NCI-H345 treated with DMSO at 0.1 percent for 48 hours (cell line): ENCODE measurements around the gene CERS6.

Experiments
- DNase-seq: peaks from one replicate; lab custom pipeline; 2025; ENCODE audit not compliant: unreplicated experiment; lab: John Stamatoyannopoulos, UW

Gene CERS6

GRCh38 chr2:168692132-168692744, 236.2 kb downstream of the CERS6 start:
- DNase-seq: no peak

GRCh38 chr2:168694173-168694572, 238.1 kb downstream of the CERS6 start:
- DNase-seq: no peak

GRCh38 chr2:168694866-168695265, 238.8 kb downstream of the CERS6 start:
- no peak for DNase-seq

- no peak for DNase-seq
These were observed 241.6 kb downstream of the CERS6 start for GRCh38 chr2:168697668-168698121.

GRCh38 chr2:168698969-168699368, 242.9 kb downstream of the CERS6 start:
- no peak for DNase-seq

- DNase-seq: no peak
These were observed 243.9 kb downstream of the CERS6 start for GRCh38 chr2:168699844-168700417.

GRCh38 chr2:168700615-168701245, 244.7 kb downstream of the CERS6 start:
- no peak for DNase-seq

GRCh38 chr2:168702579-168702978, 246.5 kb downstream of the CERS6 start:
- DNase-seq: no peak

- DNase-seq: no peak
These were observed 247.9 kb downstream of the CERS6 start for GRCh38 chr2:168703926-168704325.

GRCh38 chr2:168705534-168706470, 249.7 kb downstream of the CERS6 start:
- DNase-seq: no peak

GRCh38 chr2:168706806-168707205, 250.7 kb downstream of the CERS6 start:
- DNase-seq: no peak

- no peak for DNase-seq
These were observed 252.0 kb downstream of the CERS6 start for GRCh38 chr2:168708080-168708479.

GRCh38 chr2:168710754-168711467, 254.8 kb downstream of the CERS6 start:
- no peak for DNase-seq

- no peak for DNase-seq
These were observed 256.0 kb downstream of the CERS6 start for GRCh38 chr2:168712053-168712452.

- no peak for DNase-seq
These were observed 257.3 kb downstream of the CERS6 start for GRCh38 chr2:168713325-168713724.

GRCh38 chr2:168715849-168716248, 259.8 kb downstream of the CERS6 start:
- DNase-seq: no peak

- DNase-seq: no peak
These were observed 260.8 kb downstream of the CERS6 start for GRCh38 chr2:168716839-168717238.

GRCh38 chr2:168717790-168718502, 261.9 kb downstream of the CERS6 start:
- no peak for DNase-seq

GRCh38 chr2:168718622-168719021, 262.6 kb downstream of the CERS6 start:
- no peak for DNase-seq

GRCh38 chr2:168719446-168719845, 263.4 kb downstream of the CERS6 start:
- DNase-seq: no peak
